DOHH2 (cell line): ENCODE results near the gene CAMTA1.

Experiments
- H3F3A ChIP-seq: fragments of 200-600 bp; sonication (generic), shearing (Covaris generic); 2 replicates; pipeline ENCODE4 v1.6.0; 2016; ENCODE audit warnings: antibody characterized with exemption, mild to moderate bottlenecking; ENCODE audit not compliant: control insufficient read depth, insufficient read depth
- H3K27ac ChIP-seq: fragments of 200-600 bp; sonication (generic); 2 replicates; pipeline ENCODE4 v1.5.1; 2014; ENCODE audit warnings: low read depth, mild to moderate bottlenecking, low read length, moderate library complexity
- H3K27me3 ChIP-seq: fragments of 200-600 bp; sonication (generic); 2 replicates; pipeline ENCODE4 v1.6.1; 2014; ENCODE audit warnings: mild to moderate bottlenecking, low read length, mixed read lengths; ENCODE audit not compliant: control insufficient read depth
- H3K36me3 ChIP-seq: fragments of 200-600 bp; sonication (generic); 2 replicates; pipeline ENCODE4 v1.6.1; 2014; ENCODE audit warnings: mild to moderate bottlenecking, low read length, moderate library complexity, mixed read lengths; ENCODE audit not compliant: control insufficient read depth
- H3K4me1 ChIP-seq: fragments of 200-600 bp; sonication (generic); 2 replicates; pipeline ENCODE4 v1.6.1; 2014; ENCODE audit warnings: mild to moderate bottlenecking, low read length, mixed read lengths; ENCODE audit not compliant: control insufficient read depth
- H3K4me2 ChIP-seq: fragments of 200-600 bp; sonication (generic); 2 replicates; pipeline ENCODE4 v1.6.0; 2014; ENCODE audit warnings: mild to moderate bottlenecking, low read length, moderate library complexity
- H3K4me3 ChIP-seq: fragments of 200-600 bp; sonication (generic); 2 replicates; pipeline ENCODE4 v1.5.1; 2014; ENCODE audit warnings: mild to moderate bottlenecking, low read length, mixed read lengths
- H3K79me2 ChIP-seq: fragments of 200-600 bp; sonication (generic); 2 replicates; pipeline ENCODE4 v1.6.1; 2014; ENCODE audit warnings: mild to moderate bottlenecking, low read length, mixed read lengths; ENCODE audit not compliant: control insufficient read depth
- H3K9me2 ChIP-seq: fragments of 200-600 bp; sonication (generic); replicated peaks from 2 replicates; pipeline ENCODE4 v1.6.1; 2014; ENCODE audit warnings: mild to moderate bottlenecking, low read length, mixed read lengths; ENCODE audit not compliant: control insufficient read depth
- H3K9me3 ChIP-seq: fragments of 200-600 bp; sonication (generic); 2 replicates; pipeline ENCODE4 v1.6.1; 2014; ENCODE audit warnings: antibody characterized with exemption, low read length, mixed read lengths; ENCODE audit not compliant: control insufficient read depth, insufficient read depth
- H4K20me1 ChIP-seq: fragments of 200-600 bp; sonication (generic); 2 replicates; pipeline ENCODE4 v1.6.0; 2014; ENCODE audit warnings: low read depth, mild to moderate bottlenecking, antibody characterized with exemption, low read length, moderate library complexity; ENCODE audit not compliant: control insufficient read depth, insufficient read depth
- EZH2phosphoT487 ChIP-seq: fragments of 200-600 bp; sonication (generic); IDR thresholded peaks from 2 replicates; pipeline ENCODE4 v1.6.1; 2017; ENCODE audit warnings: borderline replicate concordance, mild to moderate bottlenecking, antibody characterized with exemption, low read length, moderate library complexity, mixed read lengths
- TF ChIP-seq, protein P1 (sequence below): fragments of 200-600 bp; sonication (generic); IDR thresholded peaks from one replicate; pipeline ENCODE4 v1.5.1; 2014; ENCODE audit warnings: antibody characterized with exemption, mild to moderate bottlenecking, low read depth, low read length; ENCODE audit not compliant: poor library complexity, severe bottlenecking

Gene CAMTA1

DNA sequence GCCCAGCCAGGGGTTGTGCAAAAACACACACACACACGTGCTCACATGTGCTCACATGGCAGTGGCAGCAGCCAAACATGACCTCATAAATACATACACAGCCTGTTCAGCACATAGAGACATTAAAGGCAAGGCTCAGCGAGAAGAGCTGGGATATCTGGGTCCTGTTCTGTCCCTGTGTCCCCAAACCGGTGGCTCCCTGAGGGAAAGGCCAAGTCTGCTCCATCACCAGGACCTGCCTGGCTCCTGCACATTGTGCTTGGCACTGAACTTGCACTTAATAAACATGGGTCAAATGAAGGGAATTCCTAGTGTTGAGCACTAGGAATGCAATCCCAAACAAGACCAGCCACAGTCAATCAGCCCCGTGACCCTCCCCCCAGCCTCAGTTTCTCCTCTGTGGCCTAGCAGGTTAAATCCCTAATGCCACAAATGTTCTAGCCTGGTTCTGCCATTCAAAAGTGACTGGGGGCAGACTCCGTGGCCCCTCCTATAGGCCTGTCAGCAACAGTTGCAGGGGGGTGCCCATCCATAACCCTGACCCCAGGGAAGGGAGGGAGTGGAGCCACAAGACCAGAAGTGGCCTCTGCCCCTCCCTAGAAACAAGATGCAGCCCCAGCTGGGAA lies 825.0 kb downstream of the CAMTA1 start:
- TF ChIP-seq EZH2phosphoT487 = no peak
- TF ChIP-seq, protein P1, sequence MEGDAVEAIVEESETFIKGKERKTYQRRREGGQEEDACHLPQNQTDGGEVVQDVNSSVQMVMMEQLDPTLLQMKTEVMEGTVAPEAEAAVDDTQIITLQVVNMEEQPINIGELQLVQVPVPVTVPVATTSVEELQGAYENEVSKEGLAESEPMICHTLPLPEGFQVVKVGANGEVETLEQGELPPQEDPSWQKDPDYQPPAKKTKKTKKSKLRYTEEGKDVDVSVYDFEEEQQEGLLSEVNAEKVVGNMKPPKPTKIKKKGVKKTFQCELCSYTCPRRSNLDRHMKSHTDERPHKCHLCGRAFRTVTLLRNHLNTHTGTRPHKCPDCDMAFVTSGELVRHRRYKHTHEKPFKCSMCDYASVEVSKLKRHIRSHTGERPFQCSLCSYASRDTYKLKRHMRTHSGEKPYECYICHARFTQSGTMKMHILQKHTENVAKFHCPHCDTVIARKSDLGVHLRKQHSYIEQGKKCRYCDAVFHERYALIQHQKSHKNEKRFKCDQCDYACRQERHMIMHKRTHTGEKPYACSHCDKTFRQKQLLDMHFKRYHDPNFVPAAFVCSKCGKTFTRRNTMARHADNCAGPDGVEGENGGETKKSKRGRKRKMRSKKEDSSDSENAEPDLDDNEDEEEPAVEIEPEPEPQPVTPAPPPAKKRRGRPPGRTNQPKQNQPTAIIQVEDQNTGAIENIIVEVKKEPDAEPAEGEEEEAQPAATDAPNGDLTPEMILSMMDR = no peak
- no peaks in the 10 kb centered on the region for H3K36me3 ChIP-seq
- H3K79me2 ChIP-seq = no peaks in the 10 kb centered on the region
- H3K9me3 ChIP-seq = no peaks in the 10 kb centered on the region
- H3F3A ChIP-seq = no peaks in the 10 kb centered on the region
- H3K27me3 ChIP-seq = no peaks in the 10 kb centered on the region
- H3K9me2 ChIP-seq = no peaks in the 10 kb centered on the region
- no peak overlapping the region for H3K4me2 ChIP-seq
- H3K4me1 ChIP-seq = no peaks in the 10 kb centered on the region
- H4K20me1 ChIP-seq = no peaks in the 10 kb centered on the region
- no peak overlapping the region for H3K4me3 ChIP-seq
- no peak overlapping the region for H3K27ac ChIP-seq

DNA sequence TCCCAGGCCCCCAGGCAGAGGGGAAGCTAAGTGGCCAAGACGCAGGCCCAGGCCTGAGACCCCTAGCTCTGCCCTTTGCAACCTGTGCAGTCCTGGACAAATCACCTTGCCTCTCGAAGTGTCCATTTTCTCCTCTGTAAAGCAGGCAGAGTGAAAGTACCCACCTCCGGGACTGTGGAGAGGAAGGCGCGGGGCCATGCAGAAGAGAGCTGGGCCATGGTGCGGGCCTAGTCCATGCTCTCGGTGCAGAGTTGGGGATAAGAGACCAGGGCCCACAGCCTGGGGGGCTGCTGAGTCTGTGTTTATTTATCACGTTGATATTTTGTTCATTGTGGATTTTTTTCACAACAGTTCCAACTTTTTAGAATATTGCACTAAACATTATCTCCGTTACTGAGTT lies 825.7 kb downstream of the CAMTA1 start:
- Histone ChIP-seq H4K20me1 (no peaks in the 10 kb centered on the region), H3K27me3 (no peaks in the 10 kb centered on the region), H3K4me3 (no peak overlapping the region), H3K36me3 (no peaks in the 10 kb centered on the region), H3K9me2 (no peaks in the 10 kb centered on the region), H3K27ac (no peak overlapping the region), H3K4me1 (no peaks in the 10 kb centered on the region), H3K4me2 (no peak overlapping the region), H3K9me3 (no peaks in the 10 kb centered on the region), H3F3A (no peaks in the 10 kb centered on the region), H3K79me2 (no peaks in the 10 kb centered on the region)
- TF ChIP-seq EZH2phosphoT487 = no peak
- TF ChIP-seq, protein P1 = no peak

DNA sequence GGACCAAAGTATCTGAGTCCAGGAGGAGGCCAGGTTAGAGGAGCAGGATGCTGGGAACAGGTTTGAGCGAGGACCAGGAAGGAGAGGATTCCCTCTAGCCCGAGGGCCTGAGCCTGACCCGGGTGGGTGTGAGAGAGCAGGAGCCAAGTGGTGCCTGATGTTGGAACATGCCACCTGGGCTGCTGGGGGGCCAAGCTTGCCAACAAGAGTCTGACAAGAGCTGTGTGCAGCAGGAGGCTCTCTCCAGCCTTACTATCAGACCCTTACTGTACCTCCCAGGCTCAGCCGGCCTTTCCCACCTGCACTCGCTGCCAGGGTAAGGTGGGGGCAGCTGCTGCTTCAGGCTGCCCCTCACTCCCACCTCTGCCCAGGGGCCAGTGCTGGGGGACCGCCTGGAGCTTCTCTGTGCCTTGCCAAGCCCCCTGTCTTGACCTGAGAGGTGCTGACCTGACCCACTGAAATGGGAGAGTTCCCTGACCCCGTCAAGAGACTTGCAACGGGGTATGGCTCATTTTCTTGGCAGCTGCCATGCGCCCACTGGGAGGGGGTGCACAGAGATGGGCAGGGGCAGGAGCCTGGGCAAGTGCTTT lies 826.3 kb downstream of the CAMTA1 start:
- Histone ChIP-seq H3K4me2 (no peak overlapping the region), H3K27ac (no peak overlapping the region), H3K9me2 (no peaks in the 10 kb centered on the region), H3K4me3 (no peak overlapping the region), H3F3A (no peaks in the 10 kb centered on the region), H3K79me2 (no peaks in the 10 kb centered on the region), H3K36me3 (no peaks in the 10 kb centered on the region), H4K20me1 (no peaks in the 10 kb centered on the region), H3K4me1 (no peaks in the 10 kb centered on the region), H3K27me3 (no peaks in the 10 kb centered on the region), H3K9me3 (no peaks in the 10 kb centered on the region)
- TF ChIP-seq EZH2phosphoT487 = no peak
- TF ChIP-seq, protein P1 = no peak
